Loucy (cell line): ENCODE measurements around the gene ZDHHC20.

Experiments
- H2AFZ ChIP-seq: fragments of 200-600 bp; sonication (generic); 2 replicates; pipeline ENCODE4 v1.6.0; 2016; ENCODE audit warnings: antibody characterized with exemption, mild to moderate bottlenecking, low read length, moderate library complexity
- H3F3A ChIP-seq: fragments of 200-600 bp; 2 replicates; pipeline ENCODE4 v1.6.0; 2016; ENCODE audit warnings: antibody characterized with exemption, low read depth, mild to moderate bottlenecking
- H3K27me3 ChIP-seq: fragments of 200-600 bp; sonication (generic); 2 replicates; pipeline ENCODE4 v1.6.1; 2014; ENCODE audit warnings: low read length, mild to moderate bottlenecking; ENCODE audit not compliant: insufficient read depth, poor library complexity, severe bottlenecking
- H3K36me3 ChIP-seq: fragments of 200-600 bp; sonication (generic); 2 replicates; pipeline ENCODE4 v1.6.1; 2016; ENCODE audit warnings: low read length; ENCODE audit not compliant: insufficient read depth
- H3K4me1 ChIP-seq: fragments of 200-600 bp; sonication (generic); 2 replicates; pipeline ENCODE4 v1.5.1; 2014; ENCODE audit warnings: low read length, mild to moderate bottlenecking; ENCODE audit not compliant: insufficient read depth, poor library complexity, severe bottlenecking
- H3K4me2 ChIP-seq: fragments of 200-600 bp; sonication (generic); 2 replicates; pipeline ENCODE4 v1.6.0; 2014; ENCODE audit warnings: antibody characterized with exemption, low read length, low read depth, mild to moderate bottlenecking; ENCODE audit not compliant: poor library complexity, severe bottlenecking
- H3K4me3 ChIP-seq: fragments of 200-600 bp; sonication (generic); 2 replicates; pipeline ENCODE4 v1.5.1; 2014; ENCODE audit warnings: low read length, mild to moderate bottlenecking, mixed read lengths; ENCODE audit not compliant: poor library complexity, severe bottlenecking
- H3K79me2 ChIP-seq: fragments of 200-600 bp; sonication (generic); 2 replicates; pipeline ENCODE4 v1.6.1; 2014; ENCODE audit warnings: low read length; ENCODE audit not compliant: insufficient read depth
- H3K9ac ChIP-seq: fragments of 200-600 bp; sonication (generic); 2 replicates; pipeline ENCODE4 v1.6.0; 2014; ENCODE audit warnings: mild to moderate bottlenecking, low read depth, low read length, moderate library complexity; ENCODE audit not compliant: poor library complexity, severe bottlenecking
- H3K9me2 ChIP-seq: fragments of 200-600 bp; sonication (generic); replicated peaks from 2 replicates; pipeline ENCODE4 v1.6.1; 2016; ENCODE audit warnings: low read depth, low read length, mixed read lengths
- H3K9me3 ChIP-seq: fragments of 200-600 bp; sonication (generic); 2 replicates; pipeline ENCODE4 v1.6.1; 2014; ENCODE audit warnings: mild to moderate bottlenecking, antibody characterized with exemption, low read length, low read depth; ENCODE audit not compliant: insufficient read depth
- H4K20me1 ChIP-seq: fragments of 200-600 bp; sonication (generic); 2 replicates; pipeline ENCODE4 v1.6.0; 2014; ENCODE audit warnings: antibody characterized with exemption, low read length, mild to moderate bottlenecking; ENCODE audit not compliant: insufficient read depth, poor library complexity, severe bottlenecking
- CTCF ChIP-seq: fragments of 200-600 bp; sonication (generic); conservative IDR thresholded peaks from 2 replicates; pipeline ENCODE4 v1.5.1; 2014; ENCODE audit warnings: mild to moderate bottlenecking, antibody characterized with exemption, low read length
- EZH2phosphoT487 ChIP-seq: fragments of 200-600 bp; IDR thresholded peaks from 2 replicates; pipeline ENCODE4 v1.6.1; 2018; ENCODE audit warnings: antibody characterized with exemption, mild to moderate bottlenecking, moderate library complexity, borderline replicate concordance

ZDHHC20 gene

GRCh38 chr13:21333186-21333585, 125.9 kb downstream of the ZDHHC20 start:
- Histone ChIP-seq H3K9ac (no peak overlapping the region), H3K9me2 (no peaks in the 10 kb centered on the region), H3K27me3 (no peaks in the 10 kb centered on the region), H3K4me2 (peak overlapping the region; percentile 13), H3K4me3 (no peak overlapping the region), H3K79me2 (peaks cover 100% of the 10 kb centered on the region), H3K4me1 (peaks cover 19% of the 10 kb centered on the region), H3K9me3 (no peaks in the 10 kb centered on the region), H3K36me3 (peaks cover 29% of the 10 kb centered on the region; the same call in 1 of the 2 replicates), H3F3A (no peaks in the 10 kb centered on the region), H4K20me1 (peaks cover 22% of the 10 kb centered on the region), H2AFZ (no peak overlapping the region)
- TF ChIP-seq EZH2phosphoT487 (no peak), CTCF (no peak)

- no peak overlapping the region for H3K4me3 ChIP-seq
- no peaks in the 10 kb centered on the region for H3F3A ChIP-seq
- H3K27me3 ChIP-seq, result no peaks in the 10 kb centered on the region
- no peaks in the 10 kb centered on the region for H3K9me2 ChIP-seq
- H3K79me2 ChIP-seq, result peaks cover 99% of the 10 kb centered on the region
- peaks cover 10% of the 10 kb centered on the region for H4K20me1 ChIP-seq
- peaks cover 9% of the 10 kb centered on the region for H3K4me1 ChIP-seq
- peaks cover 57% of the 10 kb centered on the region; the same call in 1 of the 2 replicates for H3K36me3 ChIP-seq
- H2AFZ ChIP-seq, result no peak overlapping the region
- TF ChIP-seq CTCF, result no peak
- no peak for TF ChIP-seq EZH2phosphoT487
- no peak overlapping the region for H3K9ac ChIP-seq
- H3K4me2 ChIP-seq, result no peak overlapping the region
- no peaks in the 10 kb centered on the region for H3K9me3 ChIP-seq
Observed at GRCh38 chr13:21330126-21330861, 128.8 kb downstream of the ZDHHC20 start.

DNA sequence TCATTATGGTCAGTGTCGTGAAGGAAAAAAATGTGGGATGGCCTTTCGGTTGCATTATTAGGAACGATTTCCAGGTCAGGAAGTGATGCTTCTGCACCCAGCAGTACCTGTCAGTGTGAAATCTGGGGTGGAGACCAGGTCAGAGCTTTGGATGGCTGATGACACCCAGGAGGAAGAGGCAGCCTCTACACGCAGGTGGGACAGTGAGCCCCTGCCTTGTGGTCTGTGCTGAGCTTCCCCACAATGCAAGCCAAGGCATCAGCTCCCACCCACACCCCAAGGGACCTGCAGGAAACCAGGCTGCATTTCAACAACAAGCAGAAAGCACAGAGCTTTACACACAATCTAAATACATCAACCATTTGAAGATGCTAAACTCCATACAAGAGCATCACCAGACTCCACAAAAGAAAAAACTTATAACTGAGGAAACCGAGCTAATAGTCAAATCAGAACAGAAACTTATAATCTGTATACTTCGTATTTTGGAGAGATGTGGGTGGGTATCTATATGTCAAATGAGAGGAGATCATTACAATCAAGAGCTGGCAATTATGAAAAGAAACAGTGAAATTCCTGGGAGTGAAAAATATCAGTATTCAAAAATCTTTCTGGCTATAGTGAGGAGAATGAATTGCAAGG, 130.1 kb downstream of the ZDHHC20 start:
- Histone ChIP-seq H3K9ac (no peak overlapping the region), H3K27me3 (no peaks in the 10 kb centered on the region), H4K20me1 (peaks cover 10% of the 10 kb centered on the region), H3K79me2 (peaks cover 98% of the 10 kb centered on the region), H3K4me2 (no peak overlapping the region), H3K36me3 (peaks cover 59% of the 10 kb centered on the region; the same call in 1 of the 2 replicates), H3K4me3 (no peak overlapping the region), H2AFZ (no peak overlapping the region), H3K9me3 (no peaks in the 10 kb centered on the region), H3F3A (no peaks in the 10 kb centered on the region), H3K9me2 (no peaks in the 10 kb centered on the region), H3K4me1 (peaks cover 9% of the 10 kb centered on the region)
- no peak for TF ChIP-seq EZH2phosphoT487
- TF ChIP-seq CTCF, result no peak
